Measurements from ENCODE around the gene C6orf89. TPM values are rescaled to one million over a fixed set of nuclear protein-coding genes. Genes with fewer than 3 reads are reported as not detected.

The C6orf89 gene
- total RNA-seq, 1 experiment from 2014 or later, result 15.6 TPM

DNA sequence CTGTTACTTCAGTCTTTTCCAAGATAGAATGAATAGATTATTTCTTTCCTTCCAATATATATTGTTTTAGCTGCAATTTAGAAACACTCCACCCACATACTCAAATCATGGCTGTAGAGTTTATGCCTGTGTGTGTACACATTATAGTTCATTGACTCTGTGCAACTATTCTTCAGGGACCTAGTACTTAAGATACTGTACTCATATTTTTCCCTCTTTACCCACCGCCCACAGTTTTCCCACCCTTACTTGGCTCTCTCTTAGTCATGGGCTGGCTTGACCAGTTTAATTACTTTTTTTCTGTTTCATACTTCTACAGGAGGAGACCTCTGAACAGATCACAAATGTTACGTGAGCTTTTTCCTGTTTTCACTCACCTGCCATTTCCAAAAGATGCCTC is 30.4 kb downstream of the C6orf89 start:
- DNase-seq, result no peak
- Histone ChIP-seq H3K27me3 (ENCODE audit: control insufficient read depth, insufficient read depth, low read length) (no peaks in the 10 kb centered on the region), H3K4me3 (ENCODE audit: insufficient read depth, low read depth, low read length) (no peak overlapping the region), H3K36me3 (replicated peaks; ENCODE audit: control insufficient read depth, insufficient read depth, low read length) (no peaks in the 10 kb centered on the region)

DNA sequence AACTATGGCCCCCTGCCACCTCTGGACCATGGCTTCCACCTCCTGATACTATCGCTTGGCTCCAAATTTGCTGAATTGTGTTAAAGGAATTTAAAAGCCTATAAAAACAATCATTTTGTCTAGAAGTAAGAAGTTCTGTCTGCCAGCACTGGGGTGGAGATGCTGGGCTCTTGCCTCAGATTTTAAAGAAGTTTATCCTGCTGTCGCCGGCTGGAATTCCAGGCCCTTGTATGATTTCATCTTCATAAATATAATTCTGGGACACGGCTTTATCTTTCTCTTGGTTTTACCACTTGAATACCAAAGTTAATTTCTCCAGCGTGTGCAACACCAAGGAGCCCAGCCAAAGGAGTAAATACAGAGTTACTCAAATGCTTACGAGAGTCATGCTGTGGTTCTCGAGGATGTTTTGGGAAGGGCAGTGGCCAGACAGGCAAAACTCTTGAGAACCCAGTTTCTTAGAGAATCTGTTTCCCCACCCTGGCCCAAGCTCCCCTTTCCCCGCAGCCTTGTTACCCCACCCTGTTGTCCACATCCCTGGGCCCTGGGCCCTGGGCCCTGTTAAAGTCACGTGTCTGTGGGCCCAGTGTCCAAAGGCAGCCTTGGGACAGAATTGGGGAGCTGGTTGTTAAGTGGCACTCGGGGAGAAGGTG is 31.9 kb downstream of the C6orf89 start:
- DNase-seq, result no peak
- H3K27me3 ChIP-seq (ENCODE audit: control insufficient read depth, insufficient read depth, low read length), result no peaks in the 10 kb centered on the region
- H3K4me3 ChIP-seq (ENCODE audit: insufficient read depth, low read depth, low read length), result no peak overlapping the region
- H3K36me3 ChIP-seq (replicated peaks; ENCODE audit: control insufficient read depth, insufficient read depth, low read length), result no peaks in the 10 kb centered on the region

DNA sequence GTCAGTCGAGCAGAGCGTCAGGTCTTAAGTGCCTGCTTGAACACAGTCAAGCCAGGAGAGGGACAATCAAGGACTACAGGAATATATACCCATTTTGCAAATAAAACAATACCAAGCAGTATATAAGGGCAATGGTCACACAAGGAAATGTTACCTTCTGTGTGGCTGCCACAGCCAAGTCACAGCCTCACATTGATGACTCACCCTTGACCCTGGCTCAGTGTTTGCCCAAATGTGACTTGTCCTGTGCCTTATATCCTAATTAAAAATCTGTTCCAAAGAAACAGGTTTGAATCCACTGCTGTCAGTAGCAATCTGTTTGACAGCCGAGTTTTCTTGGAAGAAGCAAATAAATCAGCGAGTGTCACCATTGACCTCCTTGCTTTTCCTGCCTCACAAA is 34.3 kb downstream of the C6orf89 start:
- DNase-seq, result no peak

DNA sequence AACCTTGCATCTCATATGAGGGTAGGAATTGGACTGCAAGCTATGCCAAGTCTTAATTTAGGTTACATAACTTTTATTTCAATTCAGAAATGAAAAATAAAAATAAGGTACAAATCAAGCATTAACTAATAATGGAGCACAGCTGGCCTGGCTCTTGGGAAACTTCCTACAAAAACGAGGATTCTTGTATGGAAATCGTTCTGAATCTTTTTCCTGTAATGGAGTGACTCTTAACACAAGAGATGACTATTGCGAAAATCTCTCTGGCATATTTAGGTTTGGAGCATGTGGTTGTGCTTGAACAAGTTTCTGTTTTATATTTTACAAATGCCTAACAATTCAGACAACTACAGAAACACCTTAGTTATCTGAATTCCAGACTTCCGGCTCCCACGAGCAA is 34.8 kb downstream of the C6orf89 start:
- no peak for DNase-seq

More for the DNA sequence above, 34.3 kb downstream of the C6orf89 start:
- no peaks in the 10 kb centered on the region for H3K36me3 ChIP-seq (replicated peaks; ENCODE audit: control insufficient read depth, insufficient read depth, low read length)
- no peaks in the 10 kb centered on the region for H3K27me3 ChIP-seq (ENCODE audit: control insufficient read depth, insufficient read depth, low read length)
- H3K4me3 ChIP-seq (ENCODE audit: insufficient read depth, low read depth, low read length), result no peak overlapping the region

DNA sequence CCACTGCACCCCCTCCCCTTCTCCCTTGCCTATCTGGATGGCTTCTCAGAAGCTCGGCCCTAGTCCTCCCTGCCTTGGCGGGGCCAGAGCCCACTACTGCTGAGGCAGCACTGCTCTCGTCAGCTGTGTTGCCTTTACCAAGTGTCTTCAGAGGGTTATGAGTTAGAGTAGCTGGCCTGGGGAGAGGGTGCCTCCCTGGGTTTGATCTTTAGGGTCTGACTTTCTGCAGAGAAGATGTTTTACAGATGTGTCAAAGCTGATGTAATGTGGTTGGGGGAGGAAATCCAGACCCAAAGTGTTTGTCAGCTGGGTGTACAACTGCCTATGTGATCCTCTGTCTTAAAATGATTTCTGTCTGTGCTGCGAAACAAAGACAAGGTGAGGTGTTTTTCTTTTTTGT is 38.4 kb downstream of the C6orf89 start:
- no peaks in the 10 kb centered on the region for H3K27me3 ChIP-seq (ENCODE audit: control insufficient read depth, insufficient read depth, low read length)
- no peaks in the 10 kb centered on the region for H3K36me3 ChIP-seq (replicated peaks; ENCODE audit: control insufficient read depth, insufficient read depth, low read length)
- no peak overlapping the region for H3K4me3 ChIP-seq (ENCODE audit: insufficient read depth, low read depth, low read length)
- no peak for DNase-seq

More for the DNA sequence above, 34.8 kb downstream of the C6orf89 start:
- Histone ChIP-seq H3K4me3 (ENCODE audit: insufficient read depth, low read depth, low read length) (no peak overlapping the region), H3K27me3 (ENCODE audit: control insufficient read depth, insufficient read depth, low read length) (no peaks in the 10 kb centered on the region), H3K36me3 (replicated peaks; ENCODE audit: control insufficient read depth, insufficient read depth, low read length) (no peaks in the 10 kb centered on the region)

DNA sequence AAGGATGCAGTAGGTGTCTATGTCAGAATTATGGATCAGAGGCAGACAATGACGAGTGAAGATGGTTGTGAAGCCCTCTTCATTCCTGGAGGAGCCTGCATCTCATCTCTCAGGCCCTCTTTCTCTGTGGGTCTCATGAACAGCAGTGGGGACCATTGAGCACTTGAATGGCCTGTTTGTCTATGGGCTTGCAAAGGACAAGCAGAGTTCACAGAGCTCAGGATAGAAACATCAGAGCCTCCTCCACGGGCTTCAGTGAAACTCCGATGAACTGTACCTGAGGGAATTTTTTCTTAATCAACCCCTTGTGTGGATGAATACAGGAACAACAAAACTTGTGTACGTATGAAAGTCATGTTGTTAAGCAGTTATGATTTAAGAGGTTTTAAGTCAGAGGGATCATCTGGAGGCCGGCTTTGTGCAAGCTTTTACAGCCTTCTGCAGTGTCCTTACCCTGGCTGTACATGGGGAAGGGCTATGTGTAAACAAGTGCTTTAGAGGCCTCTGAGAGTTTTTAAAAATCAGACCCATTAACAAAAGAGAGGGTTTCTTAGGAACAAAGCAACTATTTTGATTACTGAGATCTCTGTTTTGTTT is 39.1 kb downstream of the C6orf89 start:
- H3K4me3 ChIP-seq (ENCODE audit: insufficient read depth, low read depth, low read length), result no peak overlapping the region
- H3K27me3 ChIP-seq (ENCODE audit: control insufficient read depth, insufficient read depth, low read length), result no peaks in the 10 kb centered on the region
- DNase-seq, result no peak
- no peaks in the 10 kb centered on the region for H3K36me3 ChIP-seq (replicated peaks; ENCODE audit: control insufficient read depth, insufficient read depth, low read length)

DNA sequence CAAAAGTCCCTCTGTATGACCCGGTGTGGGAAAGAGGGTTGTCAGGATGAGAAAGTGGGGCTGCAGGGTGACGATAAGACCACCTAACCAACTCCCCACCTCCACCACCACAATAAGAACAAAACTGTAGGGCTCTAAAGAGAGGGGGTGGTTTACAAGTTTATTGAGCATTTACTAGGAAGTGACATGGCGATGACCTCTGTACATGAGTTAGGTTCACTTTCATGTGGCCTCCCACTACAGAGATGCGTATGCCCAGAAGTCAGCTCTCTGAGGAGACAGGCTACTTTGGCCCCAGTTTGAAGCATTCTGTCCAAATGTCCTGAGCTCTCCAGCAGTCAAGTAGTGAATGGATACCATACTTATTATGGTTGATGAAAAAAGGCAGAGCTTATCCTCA is 40.1 kb downstream of the C6orf89 start:
- H3K36me3 ChIP-seq (replicated peaks; ENCODE audit: control insufficient read depth, insufficient read depth, low read length), result no peaks in the 10 kb centered on the region
- no peaks in the 10 kb centered on the region for H3K27me3 ChIP-seq (ENCODE audit: control insufficient read depth, insufficient read depth, low read length)
- H3K4me3 ChIP-seq (ENCODE audit: insufficient read depth, low read depth, low read length), result no peak overlapping the region
- DNase-seq, result no peak

DNA sequence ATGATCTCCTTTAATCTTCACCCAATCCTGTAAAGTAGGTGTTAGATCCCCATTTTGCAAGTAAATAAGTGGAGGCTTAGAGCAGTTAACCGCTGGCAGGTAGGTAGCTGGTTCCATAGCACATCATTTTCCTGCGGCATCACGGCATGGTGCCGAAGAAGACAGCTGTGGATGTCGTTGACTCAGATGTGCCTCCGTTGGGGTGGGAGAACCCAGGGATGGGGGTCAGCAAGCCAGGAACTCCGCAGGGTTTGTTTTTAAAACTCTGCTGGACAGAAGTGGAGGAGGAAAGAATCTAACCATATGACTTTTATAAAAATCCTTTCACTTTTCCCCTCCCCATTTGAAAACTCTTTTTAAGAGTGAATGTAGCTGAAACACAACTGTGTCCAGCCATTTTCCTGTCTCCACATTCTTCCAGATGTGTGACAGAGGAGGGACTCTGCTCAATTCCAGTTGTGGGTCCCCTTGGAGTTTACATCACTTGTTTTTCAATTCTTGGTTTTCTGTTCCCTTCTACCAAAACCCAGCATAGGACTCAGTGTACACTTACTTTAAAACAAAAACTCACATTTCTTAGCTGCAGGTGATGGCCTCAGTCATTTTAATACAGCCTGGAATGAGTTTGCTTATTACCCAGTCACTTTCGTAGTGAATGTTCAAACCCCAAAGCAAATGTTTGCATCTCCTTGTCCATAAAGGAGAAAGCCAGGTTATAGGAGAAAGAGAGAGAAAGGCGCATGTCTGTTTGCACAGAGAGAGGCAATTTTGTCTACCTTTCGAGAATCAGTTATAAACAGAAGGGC is 41.2 kb downstream of the C6orf89 start:
- no peak for DNase-seq
- Histone ChIP-seq H3K4me3 (ENCODE audit: insufficient read depth, low read depth, low read length) (no peak overlapping the region), H3K27me3 (ENCODE audit: control insufficient read depth, insufficient read depth, low read length) (no peaks in the 10 kb centered on the region), H3K36me3 (replicated peaks; ENCODE audit: control insufficient read depth, insufficient read depth, low read length) (no peaks in the 10 kb centered on the region)

DNA sequence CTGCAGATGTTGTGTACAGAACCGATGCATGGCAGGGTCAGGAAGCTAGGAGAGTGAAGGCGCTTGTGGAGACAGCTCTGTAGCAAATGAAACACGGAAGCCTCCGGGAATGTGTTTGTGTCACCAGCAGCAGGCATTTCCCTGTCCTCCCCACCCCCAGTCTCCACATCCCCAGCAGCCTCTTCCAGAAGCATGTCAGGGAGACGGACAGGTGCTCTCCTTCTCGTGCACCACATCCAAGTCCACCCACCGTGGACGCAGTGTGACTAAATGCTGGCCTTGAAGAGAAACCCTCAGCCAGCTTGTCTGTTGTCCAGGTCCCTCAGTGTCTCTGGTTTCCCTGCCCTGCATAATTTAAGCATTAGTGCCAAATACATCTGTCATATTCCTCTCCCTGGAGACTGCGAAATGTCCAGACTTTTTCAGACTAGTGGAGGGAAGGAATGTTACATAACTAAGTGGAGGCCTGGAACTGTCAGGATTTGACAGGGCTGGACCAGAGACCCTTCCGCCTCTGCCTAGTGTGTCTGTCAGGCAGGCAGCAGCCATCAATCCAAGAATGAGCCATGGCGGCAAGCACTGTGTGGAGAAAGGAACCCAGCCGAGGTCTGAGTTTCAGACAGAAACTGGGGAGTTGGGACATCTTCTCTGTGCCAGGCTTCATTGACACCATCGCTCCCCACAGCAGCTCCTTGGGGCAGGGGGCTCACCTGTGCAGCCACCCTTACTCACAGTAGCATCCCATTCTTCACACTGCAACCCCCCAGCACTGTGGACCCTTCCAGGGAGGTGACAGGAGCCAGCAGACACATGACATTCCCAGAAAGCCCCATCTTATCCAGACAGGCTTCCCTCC is 42.2 kb downstream of the C6orf89 start:
- no peaks in the 10 kb centered on the region for H3K27me3 ChIP-seq (ENCODE audit: control insufficient read depth, insufficient read depth, low read length)
- DNase-seq, result no peak
- no peak overlapping the region for H3K4me3 ChIP-seq (ENCODE audit: insufficient read depth, low read depth, low read length)
- H3K36me3 ChIP-seq (replicated peaks; ENCODE audit: control insufficient read depth, insufficient read depth, low read length), result no peaks in the 10 kb centered on the region

DNA sequence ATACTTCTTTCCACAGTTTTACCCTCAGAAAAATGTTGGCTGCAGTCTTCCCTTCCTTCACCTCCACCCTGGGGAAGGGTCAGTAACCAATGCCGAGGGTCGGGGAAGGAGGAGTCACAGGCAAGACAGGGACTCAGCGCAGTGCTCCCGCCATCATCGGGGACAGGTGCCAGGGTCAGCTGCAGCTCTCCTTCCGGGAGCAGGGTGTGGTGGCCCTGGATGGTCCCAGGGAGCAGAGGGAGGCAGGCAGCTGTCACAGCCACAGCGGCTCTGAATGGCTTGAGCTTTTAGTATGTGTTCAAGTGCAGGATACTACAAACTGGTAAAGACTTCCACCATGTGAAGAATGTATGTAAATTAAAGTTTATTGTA is 42.8 kb downstream of the C6orf89 start:
- DNase-seq, result peak; percentile 39
- H3K27me3 ChIP-seq (ENCODE audit: control insufficient read depth, insufficient read depth, low read length), result no peaks in the 10 kb centered on the region

DNA sequence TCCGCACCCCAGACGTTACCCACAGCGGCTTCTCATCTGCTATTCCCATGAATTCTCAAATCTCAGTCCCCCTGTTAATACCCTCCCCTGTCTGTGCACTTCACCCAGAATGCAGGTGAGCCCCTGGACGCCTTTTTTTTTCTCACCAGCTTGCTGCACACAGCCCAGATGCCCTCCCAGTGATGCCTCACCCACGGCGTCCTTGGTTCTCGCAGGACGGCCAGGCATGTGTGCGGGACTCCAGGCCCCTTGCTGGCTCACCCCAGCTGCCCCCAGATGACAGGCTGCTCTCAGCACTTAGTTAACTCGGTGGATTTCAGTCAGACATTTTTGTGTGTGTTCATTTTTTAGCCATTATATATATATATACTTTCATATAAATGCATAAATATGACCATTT is 43.4 kb downstream of the C6orf89 start:
- no peak overlapping the region for H3K4me3 ChIP-seq (ENCODE audit: insufficient read depth, low read depth, low read length)
- H3K36me3 ChIP-seq (replicated peaks; ENCODE audit: control insufficient read depth, insufficient read depth, low read length), result no peaks in the 10 kb centered on the region
- no peaks in the 10 kb centered on the region for H3K27me3 ChIP-seq (ENCODE audit: control insufficient read depth, insufficient read depth, low read length)
- DNase-seq, result no peak

More for the DNA sequence above, 42.8 kb downstream of the C6orf89 start:
- no peaks in the 10 kb centered on the region for H3K36me3 ChIP-seq (replicated peaks; ENCODE audit: control insufficient read depth, insufficient read depth, low read length)
- no peak overlapping the region for H3K4me3 ChIP-seq (ENCODE audit: insufficient read depth, low read depth, low read length)

DNA sequence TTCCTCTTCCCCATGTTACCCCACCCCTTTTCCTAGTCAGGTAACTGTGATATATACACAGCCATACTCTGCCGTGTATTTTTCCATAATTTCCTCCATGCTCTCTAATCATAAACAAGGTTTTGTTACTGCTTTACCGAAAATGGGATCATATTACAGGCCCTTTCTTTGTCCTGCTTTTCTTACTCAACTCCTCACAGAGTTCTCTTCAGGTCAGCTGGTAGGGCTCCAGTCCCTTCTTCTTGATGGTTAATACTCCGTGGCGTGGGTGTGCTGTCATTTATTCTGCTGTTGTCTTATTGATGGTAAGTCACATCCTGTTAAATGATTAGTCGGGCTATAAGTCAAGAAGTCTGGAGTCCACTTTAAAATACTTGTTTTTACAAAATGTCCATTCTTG is 43.9 kb downstream of the C6orf89 start:
- H3K27me3 ChIP-seq (ENCODE audit: control insufficient read depth, insufficient read depth, low read length), result no peaks in the 10 kb centered on the region
- no peak for DNase-seq
- no peaks in the 10 kb centered on the region for H3K36me3 ChIP-seq (replicated peaks; ENCODE audit: control insufficient read depth, insufficient read depth, low read length)
- no peak overlapping the region for H3K4me3 ChIP-seq (ENCODE audit: insufficient read depth, low read depth, low read length)

DNA sequence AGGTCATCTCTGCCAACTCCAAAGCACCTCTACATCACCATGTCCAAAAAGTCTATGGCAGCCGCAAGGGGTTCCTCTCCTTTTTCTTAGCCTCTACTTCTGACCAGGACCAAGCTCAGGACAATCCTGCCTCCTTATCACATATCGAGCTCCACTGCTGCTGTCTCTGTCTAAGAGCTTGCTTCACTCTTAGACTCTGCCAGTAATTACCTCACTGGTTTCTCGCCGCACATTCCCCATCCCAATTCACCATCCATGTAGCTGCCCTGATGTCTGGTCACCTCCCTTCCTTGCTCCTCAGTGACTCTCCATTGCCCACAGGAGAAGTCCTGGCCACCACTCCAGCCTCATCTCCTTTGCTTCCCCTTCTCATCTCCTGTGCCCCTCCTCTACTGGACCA is 44.7 kb downstream of the C6orf89 start:
- Histone ChIP-seq H3K36me3 (replicated peaks; ENCODE audit: control insufficient read depth, insufficient read depth, low read length) (no peaks in the 10 kb centered on the region), H3K4me3 (ENCODE audit: insufficient read depth, low read depth, low read length) (no peak overlapping the region), H3K27me3 (ENCODE audit: control insufficient read depth, insufficient read depth, low read length) (no peaks in the 10 kb centered on the region)
- no peak for DNase-seq

DNA sequence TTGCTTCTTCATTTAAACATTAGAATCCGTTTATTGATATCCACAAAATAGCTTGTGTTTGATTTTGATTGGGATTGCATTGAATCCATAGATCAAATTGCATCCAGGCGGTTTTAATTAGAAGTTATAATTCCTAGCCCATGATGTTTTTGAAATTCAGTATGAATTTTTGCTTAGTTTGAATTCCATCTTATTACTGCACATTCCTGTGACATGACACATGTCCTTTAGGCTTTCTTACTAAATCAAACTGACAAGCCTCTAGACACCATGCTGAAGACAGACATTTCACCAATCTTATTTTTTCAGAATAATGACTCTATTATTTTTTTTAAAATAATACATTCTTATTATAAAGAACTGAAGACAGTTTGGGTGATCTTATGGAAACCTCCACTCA is 47.4 kb downstream of the C6orf89 start:
- Histone ChIP-seq H3K36me3 (replicated peaks; ENCODE audit: control insufficient read depth, insufficient read depth, low read length) (no peaks in the 10 kb centered on the region), H3K4me3 (ENCODE audit: insufficient read depth, low read depth, low read length) (no peak overlapping the region), H3K27me3 (ENCODE audit: control insufficient read depth, insufficient read depth, low read length) (no peaks in the 10 kb centered on the region)
- no peak for DNase-seq

Data from H7 (cell line).